A673 (cell line): ENCODE results near the gene ADGRG3. TPM values are rescaled to one million over a fixed set of nuclear protein-coding genes. Genes with fewer than 3 reads are reported as not detected.

Experiments used
- BruUV-seq: library from RNA; stranded (reverse); fragments of 400-500 nt; replicated peaks from 2 replicates; lab custom pipeline; 2021; lab: Mats Ljungman, UMichigan
- CTCF ChIA-PET: fragments of 300-600 bp; sonication (Branson Sonifier 250); formaldehyde crosslinking; loops from one replicate; lab custom pipeline; 2022; ENCODE audit warnings: antibody characterized with exemption; lab: Charles Lee
- POLR2A ChIA-PET: fragments of 300-600 bp; sonication (Branson Sonifier 250); formaldehyde crosslinking; loops from one replicate; lab custom pipeline; 2022; ENCODE audit warnings: antibody characterized with exemption; ENCODE audit not compliant: low non-redundant PET; lab: Charles Lee
- DNase-seq: peaks from one replicate; pipeline ENCODE4 v3.0.0-alpha.2; 2015; ENCODE audit warnings: low spot score
- H3K27ac ChIP-seq: fragments of 200-600 bp; sonication (generic); 2 replicates; pipeline ENCODE4 v1.5.1; 2016; ENCODE audit warnings: mixed run types, low read depth, mild to moderate bottlenecking, mixed read lengths, antibody characterized with exemption, low read length; ENCODE audit not compliant: poor library complexity, severe bottlenecking
- H3K27me3 ChIP-seq: fragments of 200-600 bp; sonication (generic); replicated peaks from 2 replicates; pipeline ENCODE4 v1.6.1; 2017; ENCODE audit warnings: mixed run types, low read depth, mild to moderate bottlenecking, mixed read lengths, antibody characterized with exemption, low read length; ENCODE audit not compliant: insufficient read depth, poor library complexity
- H3K36me3 ChIP-seq: fragments of 200-600 bp; sonication (generic); 2 replicates; pipeline ENCODE4 v1.6.1; 2016; ENCODE audit warnings: mixed run types, mild to moderate bottlenecking, mixed read lengths, antibody characterized with exemption, low read length; ENCODE audit not compliant: insufficient read depth, poor library complexity, severe bottlenecking
- H3K4me1 ChIP-seq: fragments of 200-600 bp; sonication (generic); 2 replicates; pipeline ENCODE4 v1.6.1; 2017; ENCODE audit warnings: mixed run types, mild to moderate bottlenecking, mixed read lengths, antibody characterized with exemption, low read length; ENCODE audit not compliant: insufficient read depth, poor library complexity, severe bottlenecking
- H3K4me3 ChIP-seq: fragments of 200-600 bp; sonication (generic); 2 replicates; pipeline ENCODE4 v1.5.1; 2016; ENCODE audit warnings: low read depth, mixed run types, mild to moderate bottlenecking, mixed read lengths, low read length; ENCODE audit not compliant: poor library complexity, severe bottlenecking
- H3K9me3 ChIP-seq: fragments of 200-600 bp; sonication (generic); 2 replicates; pipeline ENCODE4 v1.6.1; 2016; ENCODE audit warnings: mixed run types, low read depth, mild to moderate bottlenecking, mixed read lengths, antibody characterized with exemption, low read length; ENCODE audit not compliant: poor library complexity, severe bottlenecking
- CTCF ChIP-seq: fragments of 300-800, 200-600 bp; sonication (generic); conservative IDR thresholded peaks from 2 replicates; pipeline ENCODE4 v1.5.1; 2017; ENCODE audit warnings: low read depth, mild to moderate bottlenecking, antibody characterized with exemption, low read length, moderate library complexity, mixed read lengths
- EZH2 ChIP-seq: fragments of 200-600 bp; sonication (generic); IDR thresholded peaks from 2 replicates; pipeline ENCODE4 v1.6.1; 2017; ENCODE audit warnings: borderline replicate concordance, low read depth, mild to moderate bottlenecking, mixed read lengths, antibody characterized with exemption, low read length; ENCODE audit not compliant: poor library complexity, severe bottlenecking
- intact Hi-C: fragments of 100-400 bp; cut with micrococcal nuclease; formaldehyde crosslinking; loops from one replicate; pipeline ENCODE4 v1.10.0; 2022; ENCODE audit not compliant: unreplicated experiment
- total RNA-seq: library from RNA; stranded (reverse); gene quantifications from 2 replicates; pipeline ENCODE4 v1.2.3, GENCODE V29; 2021

Gene ADGRG3
- total RNA-seq, 1 experiment from 2014 or later: not detected

DNA sequence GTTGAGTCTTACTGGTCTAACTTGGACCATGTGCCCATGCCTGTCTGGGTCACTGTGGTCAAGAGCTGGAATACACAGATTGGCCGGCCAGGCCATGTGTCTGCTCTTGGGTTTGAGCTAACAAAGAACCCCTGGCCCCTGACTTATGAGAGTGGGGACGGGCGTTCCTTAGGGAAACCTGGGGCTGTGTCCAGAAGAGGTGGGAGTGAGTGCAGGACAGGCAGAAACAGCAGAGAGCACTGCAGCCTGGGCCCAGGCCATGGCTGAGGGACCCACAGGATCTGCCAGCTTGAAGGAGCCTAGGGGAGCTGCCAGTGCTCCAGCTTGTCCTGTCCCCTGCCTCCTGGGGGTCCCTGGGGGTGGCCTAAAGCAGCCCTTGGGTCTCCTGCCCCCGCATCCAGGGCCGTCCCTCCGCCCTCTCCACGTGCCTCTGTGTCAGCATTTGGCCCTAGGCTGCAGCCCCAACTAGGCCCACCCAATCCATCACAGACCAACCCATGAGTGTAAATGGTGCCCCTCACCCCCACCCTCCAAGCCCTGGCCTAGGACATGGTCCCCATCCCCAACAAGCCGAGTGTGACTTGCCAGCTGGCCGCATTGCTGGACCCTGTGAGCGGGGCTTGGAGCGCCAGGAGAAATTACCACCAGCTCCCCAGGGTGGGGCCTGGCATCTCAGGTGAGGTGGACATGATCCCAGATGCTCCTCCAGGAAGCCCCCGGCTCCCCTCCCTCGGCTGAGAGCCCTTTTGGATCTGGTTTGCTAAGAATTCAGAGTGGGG is 14.0 kb downstream of the ADGRG3 start:
- Histone ChIP-seq H3K36me3 (no peaks in the 10 kb centered on the region), H3K4me1 (peaks cover 3% of the 10 kb centered on the region), H3K27me3 (no peaks in the 10 kb centered on the region), H3K4me3 (no peak overlapping the region), H3K9me3 (no peaks in the 10 kb centered on the region), H3K27ac (no peak overlapping the region)
- ChIA-PET CTCF (no interaction called here), POLR2A (no interaction called here)
- no peak for DNase-seq
- no TSS peak for BruUV-seq
- TF ChIP-seq EZH2 (no peak), CTCF (no peak)
- intact Hi-C loops: no loop called here

DNA sequence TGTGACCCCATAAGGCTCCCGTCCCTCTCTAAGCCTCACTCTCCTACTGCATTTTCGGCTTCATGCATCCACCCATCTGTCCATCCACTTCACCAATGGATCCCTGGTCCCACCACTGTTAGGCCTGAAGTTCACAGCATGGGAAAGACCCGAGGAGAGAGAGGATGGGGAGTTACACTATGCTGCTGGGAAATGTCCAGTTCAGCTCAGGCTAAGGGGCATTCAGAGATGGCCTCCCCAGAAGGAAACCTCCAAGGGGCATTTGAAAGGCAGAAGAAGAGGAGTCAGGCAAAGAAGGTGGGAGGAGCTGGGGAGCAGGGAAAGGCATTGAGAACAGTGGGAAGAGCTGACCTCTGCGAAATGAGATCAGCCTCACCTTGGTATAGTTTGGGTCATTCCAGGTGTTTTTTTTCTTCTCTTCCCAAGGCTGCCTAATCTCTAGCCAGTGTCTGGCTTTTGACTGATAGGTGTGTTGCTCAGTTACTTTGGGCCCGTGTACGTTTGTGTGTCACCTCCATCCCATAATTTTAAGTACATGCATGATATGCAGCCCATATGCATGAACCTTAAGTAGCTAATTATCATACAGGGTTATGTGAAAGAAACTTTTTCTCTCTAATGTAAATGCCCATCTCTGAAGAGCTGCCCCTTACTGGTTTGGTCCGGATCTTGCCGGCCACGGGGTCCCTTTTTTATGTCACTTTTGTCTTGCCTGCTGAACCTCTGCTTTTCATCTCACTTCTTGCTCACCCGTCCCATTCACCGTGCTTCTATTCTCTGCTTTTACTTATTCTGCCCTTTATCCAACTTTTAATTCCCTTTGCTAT is 14.9 kb downstream of the ADGRG3 start:
- Histone ChIP-seq H3K4me3 (no peak overlapping the region), H3K36me3 (no peaks in the 10 kb centered on the region), H3K27me3 (no peaks in the 10 kb centered on the region), H3K27ac (no peak overlapping the region), H3K9me3 (no peaks in the 10 kb centered on the region), H3K4me1 (peaks cover 3% of the 10 kb centered on the region)
- no peak for DNase-seq
- intact Hi-C loops: no loop called here
- TF ChIP-seq CTCF: no peak
- TF ChIP-seq EZH2: no peak
- ChIA-PET POLR2A (no interaction called here), CTCF (no interaction called here)
- BruUV-seq: no TSS peak

- Histone ChIP-seq H3K27me3 (no peaks in the 10 kb centered on the region), H3K36me3 (no peaks in the 10 kb centered on the region), H3K4me3 (no peak overlapping the region), H3K27ac (no peak overlapping the region), H3K4me1 (peaks cover 3% of the 10 kb centered on the region), H3K9me3 (no peaks in the 10 kb centered on the region)
- ChIA-PET CTCF (no interaction called here), POLR2A (no interaction called here)
- intact Hi-C loops: no loop called here
- BruUV-seq: no TSS peak
- no peak for TF ChIP-seq EZH2
- TF ChIP-seq CTCF: no peak
- DNase-seq: no peak
These were observed 15.8 kb downstream of the ADGRG3 start for GRCh38 chr16:57683636-57684545.
